NCI-H446 (cell line): ENCODE results near the gene POGZ.

ENCODE experiments used
- DNase-seq, 2 experiments: peaks; one replicate each; lab custom pipeline; 2025; lab: John Stamatoyannopoulos, UW

The POGZ gene

DNA sequence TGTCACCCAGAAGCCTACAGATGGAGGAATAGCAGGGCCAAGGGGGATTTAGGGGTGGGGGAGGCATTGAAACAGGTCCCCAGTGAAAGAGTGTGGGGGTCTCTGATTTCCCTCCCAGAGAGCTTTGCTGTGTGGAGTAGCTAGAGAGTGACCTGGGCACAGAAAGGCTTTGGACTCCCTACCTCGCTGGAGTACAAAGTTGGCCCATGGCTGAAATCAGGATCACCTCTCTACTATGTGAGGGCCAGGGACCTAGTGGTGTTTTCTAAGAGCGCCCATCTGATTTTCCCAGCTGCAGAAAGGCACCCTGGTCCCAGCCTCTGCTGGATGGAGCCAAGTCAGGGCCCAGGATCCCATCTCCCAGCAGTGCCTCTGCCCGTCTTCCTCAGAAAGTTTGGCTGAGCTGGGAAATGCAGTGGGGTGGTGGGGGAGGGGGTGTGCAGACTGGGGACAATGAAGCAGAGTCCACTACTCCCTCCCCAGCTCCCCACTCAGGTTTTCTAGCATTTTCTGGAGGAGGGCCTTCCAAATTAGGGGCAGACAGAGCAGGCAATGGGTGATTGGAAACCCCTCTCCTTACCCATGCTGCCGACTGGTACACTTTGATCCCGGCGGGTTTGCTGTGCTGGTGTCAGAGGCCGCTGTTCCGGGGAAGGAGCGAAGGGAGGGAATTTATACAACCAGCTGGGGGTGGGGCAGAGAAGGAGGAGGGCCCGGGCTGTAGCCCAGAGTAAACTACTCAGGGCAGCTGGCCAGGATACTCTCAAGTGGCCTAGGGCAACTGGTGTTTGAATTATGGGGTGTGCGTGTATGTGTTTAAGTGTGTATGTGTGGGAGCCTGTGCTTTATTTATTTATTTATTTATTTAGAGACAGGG lies 87.0 kb downstream of the POGZ start, which contains the start of gene SELENBP1:
SELENBP1 (minus strand) TSS at position 648 of the 877 bp plus-strand sequence; CDS start at position 584, 64 bp downstream.
- DNase-seq = peak; percentile 31 to 73

GRCh38 chr1:151371370-151372057 lies 87.8 kb downstream of the POGZ start:
- DNase-seq = peak; percentile 52 to 92

DNA sequence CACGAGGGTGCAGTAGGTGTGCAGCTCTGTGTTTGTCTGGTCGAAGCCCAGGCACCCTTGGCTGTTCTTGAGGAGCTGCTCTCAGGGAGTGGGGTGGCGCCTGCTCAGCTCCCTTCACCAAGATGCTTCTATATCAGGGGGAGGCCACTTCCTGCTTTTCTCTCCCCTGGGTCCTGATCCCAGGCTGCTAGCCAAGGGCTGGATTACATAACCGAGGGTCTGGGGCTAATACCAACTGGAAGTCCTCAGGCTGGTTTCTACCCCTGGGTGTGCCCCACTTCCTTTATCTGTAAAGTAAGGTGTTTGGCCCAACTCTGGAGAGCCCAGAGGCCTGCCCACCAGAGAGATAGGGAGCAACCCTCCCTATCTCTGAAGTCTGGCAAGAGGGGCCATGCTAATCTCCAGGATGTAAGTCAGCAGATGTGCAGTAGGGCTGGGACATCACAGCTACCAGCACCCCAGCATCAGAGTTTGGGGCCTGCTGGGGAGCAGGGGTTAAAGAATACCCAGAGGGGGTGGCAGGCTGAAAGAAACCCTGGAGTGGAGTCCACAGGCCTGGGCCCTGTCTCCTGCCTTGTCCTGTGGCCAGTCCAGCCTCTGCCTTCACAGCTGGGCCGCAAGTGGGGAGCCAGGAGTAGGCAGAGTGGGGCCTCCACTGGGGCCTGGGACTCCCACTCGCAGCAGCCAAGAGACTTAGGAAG lies 88.9 kb downstream of the POGZ start:
- no peak for DNase-seq

DNA sequence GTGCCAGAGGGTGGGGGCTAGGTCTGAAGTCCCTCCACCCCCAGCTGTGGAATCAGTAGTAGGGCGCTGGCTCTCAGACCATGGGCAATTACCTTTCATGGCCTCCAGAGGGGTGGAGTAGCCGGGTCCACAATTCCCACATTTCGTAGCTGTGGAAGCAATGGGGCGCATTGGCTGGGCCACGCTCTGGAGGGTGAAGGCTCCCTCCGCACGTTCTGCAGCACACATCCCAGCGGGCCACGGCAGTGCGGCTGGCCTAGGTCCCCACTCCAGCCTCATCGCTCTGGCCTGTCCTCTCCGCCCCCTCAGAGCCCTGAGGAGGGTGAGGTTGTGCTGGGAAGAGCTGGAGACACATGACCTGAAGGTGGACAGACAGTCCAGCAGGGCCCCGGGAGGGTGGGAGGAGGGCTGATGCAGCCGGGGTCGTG lies 89.7 kb downstream of the POGZ start:
- no peak for DNase-seq

DNA sequence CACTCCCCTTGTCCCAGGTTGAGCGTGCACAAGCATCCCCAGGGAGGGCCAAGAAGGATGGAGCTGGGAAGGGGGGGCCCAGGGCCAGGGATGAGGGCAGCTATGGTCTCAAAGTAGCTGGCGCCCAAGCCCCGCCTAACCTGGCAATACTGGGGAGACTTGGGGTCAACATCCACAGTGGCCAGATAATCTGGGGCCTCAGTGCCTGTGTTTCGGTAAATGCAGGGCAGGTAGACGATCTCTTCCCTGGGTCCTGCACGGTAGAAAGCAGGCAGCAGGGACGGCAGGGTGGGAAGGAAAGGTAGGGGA lies 90.0 kb downstream of the POGZ start:
- no peak for DNase-seq

- no peak for DNase-seq
Measured at GRCh38 chr1:151368393-151369301, 90.6 kb downstream of the POGZ start.

- no peak for DNase-seq
Measured at GRCh38 chr1:151367658-151368392, 91.5 kb downstream of the POGZ start.

DNA sequence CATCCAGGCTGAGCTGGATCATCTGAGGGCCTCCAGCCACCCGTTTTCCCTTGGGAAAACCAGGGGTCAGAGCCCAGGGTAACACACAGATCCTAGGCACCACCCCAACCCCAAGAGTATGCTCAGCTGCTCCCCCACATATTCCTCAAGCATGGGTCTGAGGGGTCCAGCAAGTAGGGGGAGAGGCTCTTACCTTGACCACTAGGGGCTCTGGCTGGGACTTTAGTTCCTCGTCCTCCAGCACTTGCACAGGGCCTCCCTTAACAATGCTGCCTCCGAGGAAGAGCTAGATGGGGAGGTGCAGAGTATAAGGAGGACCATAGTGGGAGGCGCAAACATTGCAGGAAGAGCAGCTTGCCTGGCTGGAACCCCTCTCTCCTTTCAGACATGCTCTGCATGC lies 94.3 kb downstream of the POGZ start:
- DNase-seq = no peak

DNA sequence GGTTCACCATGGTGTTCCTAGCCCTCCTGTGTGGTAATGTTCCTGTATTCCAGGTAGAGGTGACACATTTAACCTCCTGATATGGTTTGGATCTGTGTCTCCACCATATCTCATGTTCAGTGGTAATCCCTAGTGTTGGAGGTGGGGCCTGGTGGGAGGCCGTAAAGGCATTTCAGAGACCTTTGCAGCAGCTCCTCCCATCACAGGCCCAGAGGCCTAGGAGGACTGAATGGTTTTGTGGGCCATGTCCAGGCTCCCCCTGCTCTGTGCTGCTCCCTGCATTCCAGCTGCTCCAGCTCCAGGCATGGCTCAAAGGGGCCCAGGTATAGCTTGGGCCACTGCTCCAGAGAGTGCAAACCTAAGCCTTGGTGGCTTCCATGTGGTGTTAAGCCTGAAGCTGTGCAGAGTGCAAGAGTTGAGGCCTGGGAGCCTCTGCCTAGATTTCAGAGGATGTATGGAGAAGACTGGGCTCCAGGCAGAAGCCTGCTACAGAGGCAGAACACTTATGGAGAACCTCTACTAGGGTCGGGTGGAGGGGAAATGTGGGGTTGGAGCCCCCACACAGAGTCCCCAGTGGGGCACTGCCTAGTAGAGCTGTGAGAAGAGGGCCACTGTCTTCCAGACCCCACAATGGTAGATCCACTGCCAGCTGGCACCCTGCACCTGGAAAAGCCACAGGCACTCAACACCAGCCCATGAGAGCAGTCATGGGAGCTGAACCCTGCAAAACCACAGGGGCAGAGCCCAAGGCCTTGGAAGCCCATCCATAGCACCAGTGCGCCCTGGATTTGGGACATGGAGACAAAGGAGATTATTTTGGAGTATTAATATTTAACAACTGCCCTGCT lies 96.8 kb downstream of the POGZ start:
- no peak for DNase-seq

DNA sequence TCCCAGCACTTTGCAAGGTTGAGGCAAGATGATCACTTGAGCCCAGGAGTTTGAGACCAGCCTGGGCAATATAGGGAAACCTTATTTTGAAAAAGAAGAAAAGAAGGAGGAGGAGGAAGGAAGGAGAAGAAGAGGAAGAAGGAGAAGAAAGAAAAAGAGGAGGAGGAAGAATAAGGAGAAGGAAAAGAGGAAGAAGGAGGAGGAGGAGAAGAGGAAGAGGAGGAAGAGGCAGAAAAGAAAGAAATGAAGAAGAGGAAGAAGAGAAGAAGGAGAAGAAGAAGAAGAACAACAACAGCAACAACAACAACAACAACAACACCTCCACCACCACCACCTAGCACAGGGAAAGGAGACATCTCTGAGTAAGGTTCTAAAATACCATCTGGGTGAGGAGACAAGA lies 97.4 kb downstream of the POGZ start:
- no peak for DNase-seq

- DNase-seq = no peak
Measured at GRCh38 chr1:151356696-151357095, 102.6 kb downstream of the POGZ start.
